HG03575 (cell line): ENCODE data around the gene TBC1D22B.
"Not testable (repeated sequence)": the region's sequence is repeated elsewhere in the genome, so short reads cannot be mapped to it uniquely, and the experiment has no call there.

Source experiments
- ATAC-seq: cut with Tn5 transposase; IDR thresholded peaks from one replicate; pipeline ENCODE4 v1.9.1; 2021; ENCODE audit not compliant: unreplicated experiment, insufficient number of reproducible peaks, low FRiP score; ENCODE audit errors: extremely low read depth

TBC1D22B gene

DNA sequence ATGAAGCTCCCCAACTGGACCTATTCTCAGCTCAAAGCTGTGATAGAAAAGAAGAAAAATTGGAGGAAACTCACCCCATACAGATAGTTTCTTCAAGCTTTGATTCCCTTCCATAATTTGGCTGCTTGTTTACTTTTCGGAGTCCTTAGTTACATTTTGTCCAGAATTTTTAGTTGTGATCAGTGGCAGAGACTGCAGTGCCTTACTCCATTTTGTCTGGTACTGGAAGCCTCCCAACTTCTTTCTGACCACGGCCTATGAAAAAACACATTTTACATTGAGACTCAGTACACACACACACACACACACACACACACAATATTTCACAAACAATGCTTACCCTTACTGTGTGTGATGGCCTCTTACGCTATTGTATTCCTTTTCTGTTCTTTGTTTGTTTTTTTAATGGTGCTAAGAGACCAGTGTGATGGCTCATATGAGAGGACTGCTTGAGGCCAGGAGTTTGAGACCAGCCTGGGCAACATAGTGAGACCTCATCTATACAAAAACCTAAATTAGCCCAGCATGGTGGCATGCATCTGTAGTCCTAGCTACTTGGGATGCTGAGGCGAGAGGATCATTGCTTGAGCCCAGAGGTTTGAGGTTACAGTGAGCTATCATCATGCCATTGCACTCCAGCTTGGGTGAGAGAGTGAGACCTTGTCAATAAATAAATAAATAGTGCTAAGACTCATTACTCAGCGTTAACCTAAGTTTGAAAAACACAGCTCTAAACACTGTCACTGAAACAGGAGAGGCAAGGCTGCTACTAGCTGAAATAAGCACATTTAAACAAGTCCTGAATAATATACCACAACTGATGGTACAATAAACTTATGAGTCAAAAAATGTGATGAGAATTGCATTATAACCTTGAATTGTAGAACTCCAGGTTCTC is 82.4 kb downstream of the TBC1D22B start:
- no peak for ATAC-seq

DNA sequence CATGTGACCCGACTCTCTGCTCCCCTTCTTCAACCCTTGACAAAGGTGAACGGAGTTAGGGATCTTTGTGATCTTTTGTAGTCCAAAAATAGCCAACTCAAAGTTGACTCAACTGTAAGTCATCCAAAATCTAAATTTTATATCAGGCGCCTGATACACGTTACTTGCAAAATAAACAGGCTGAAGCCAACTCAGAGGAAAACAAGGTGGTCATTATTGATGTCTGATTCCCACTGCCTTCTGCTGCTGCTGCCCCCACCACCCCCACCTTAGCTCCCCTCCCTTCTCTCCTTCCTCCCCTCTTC is 83.0 kb downstream of the TBC1D22B start:
- no peak for ATAC-seq

DNA sequence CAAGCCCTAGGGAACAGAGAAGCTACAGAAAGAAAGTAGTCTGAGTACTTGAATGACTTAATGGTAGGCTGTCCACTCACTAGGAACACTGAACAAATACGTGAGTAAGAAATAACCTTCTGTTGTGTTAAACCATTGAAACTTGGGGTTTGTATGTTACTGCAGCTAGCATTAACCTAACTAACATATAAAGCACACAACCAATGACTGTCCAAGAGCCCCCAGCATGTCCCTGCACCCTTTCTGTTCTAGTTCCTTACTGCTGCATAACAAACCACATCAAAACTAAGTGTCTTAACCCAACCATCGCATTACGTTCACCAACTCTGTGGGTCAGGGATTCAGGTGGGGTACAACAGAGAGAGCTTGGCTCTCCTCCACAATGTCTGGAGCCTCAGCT is 85.7 kb downstream of the TBC1D22B start:
- no peak for ATAC-seq

GRCh38 chr6:37344308-37344707 is 86.7 kb downstream of the TBC1D22B start:
- ATAC-seq = no peak

GRCh38 chr6:37345804-37346203 is 88.2 kb downstream of the TBC1D22B start:
- ATAC-seq = not testable (repeated sequence)

DNA sequence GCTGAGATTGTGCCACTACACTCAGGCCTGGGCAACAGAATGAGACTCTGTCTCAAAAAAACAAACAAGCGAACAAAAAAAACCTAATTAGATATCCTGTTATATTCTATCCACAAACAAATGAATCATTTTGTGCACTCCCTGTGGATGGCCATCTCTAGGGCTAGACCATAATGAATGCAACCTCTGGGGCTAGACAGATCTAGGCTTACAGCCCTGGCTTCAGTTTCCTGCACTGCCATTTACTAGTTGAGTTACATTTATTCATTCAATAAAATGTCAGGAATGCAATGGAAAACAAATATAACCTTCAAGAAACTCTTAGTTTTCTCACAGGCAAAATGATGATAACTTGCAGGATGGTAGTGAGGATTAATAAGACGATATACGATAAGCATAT is 89.6 kb downstream of the TBC1D22B start:
- ATAC-seq = no peak

- ATAC-seq = no peak
These were observed 90.1 kb downstream of the TBC1D22B start for GRCh38 chr6:37347670-37348111.

- ATAC-seq = no peak
These were observed 93.5 kb downstream of the TBC1D22B start for GRCh38 chr6:37351027-37351426.

DNA sequence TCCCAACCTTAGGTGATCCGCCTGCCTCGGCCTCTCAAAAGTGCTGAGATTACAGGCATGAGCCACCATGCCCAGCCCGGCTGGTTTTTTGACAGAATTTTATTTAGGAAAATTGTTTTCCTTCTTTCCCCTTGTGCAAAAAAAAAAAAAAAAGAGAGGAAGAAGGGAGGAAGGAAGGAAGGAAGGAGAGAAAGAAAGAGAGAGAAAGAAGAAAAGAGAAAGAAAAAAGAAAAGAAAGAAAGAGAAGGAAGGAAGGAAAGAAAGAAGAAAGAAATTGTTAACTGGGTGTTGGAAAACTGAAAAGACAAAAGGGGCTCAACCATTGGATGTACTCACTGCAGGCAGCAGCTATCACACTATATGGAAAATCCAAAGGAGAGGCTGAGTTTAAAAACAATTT is 94.8 kb downstream of the TBC1D22B start:
- ATAC-seq = no peak

GRCh38 chr6:37353761-37354525 is 96.4 kb downstream of the TBC1D22B start, which contains the start of gene RNF8:
Gene RNF8, plus strand, starts transcription at chr6:37353983. Its CDS starts 182 bp downstream, at chr6:37354165.
- ATAC-seq = no peak

DNA sequence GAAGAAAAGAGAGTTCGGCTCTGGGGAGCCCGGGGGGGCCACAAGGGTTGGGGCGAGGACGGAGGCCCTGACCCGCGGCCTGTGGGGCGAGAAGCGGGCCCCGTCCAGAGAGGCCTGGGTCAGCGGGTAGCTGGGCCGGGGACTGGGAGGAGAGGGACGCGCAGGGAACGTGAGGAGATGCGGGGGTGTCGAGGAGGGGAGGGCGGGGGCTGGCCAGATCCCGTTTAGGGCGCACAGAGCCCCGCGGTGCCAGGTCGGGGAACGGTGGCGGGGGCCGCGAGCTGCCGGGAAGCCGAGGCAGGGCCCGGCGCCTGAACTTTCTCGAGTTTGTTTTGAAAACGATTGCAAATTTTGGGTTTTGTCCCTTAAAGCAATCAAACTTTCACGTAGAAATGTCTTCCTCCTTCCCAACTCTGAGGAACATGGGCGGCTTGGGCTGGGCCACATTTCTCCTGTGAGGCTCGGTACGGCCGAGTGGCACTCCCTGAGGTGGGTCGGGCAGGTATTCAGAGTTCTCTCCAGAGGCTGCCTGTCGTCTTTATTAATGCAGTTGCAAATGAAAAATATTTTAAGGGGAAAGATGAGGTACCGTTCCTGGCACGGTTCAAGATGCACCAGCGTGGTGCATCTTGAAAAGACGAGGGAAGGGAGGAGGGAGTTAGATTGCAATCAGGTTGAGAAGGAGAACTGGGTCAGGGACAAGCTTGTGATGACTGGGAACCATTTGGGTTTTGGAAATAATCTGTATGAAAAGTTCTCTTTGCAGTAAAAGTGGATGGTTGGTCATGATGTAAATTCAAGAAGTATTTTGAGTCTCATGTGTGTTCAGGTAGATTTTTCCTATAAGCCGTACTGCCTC is 97.2 kb downstream of the TBC1D22B start:
- no peak for ATAC-seq

DNA sequence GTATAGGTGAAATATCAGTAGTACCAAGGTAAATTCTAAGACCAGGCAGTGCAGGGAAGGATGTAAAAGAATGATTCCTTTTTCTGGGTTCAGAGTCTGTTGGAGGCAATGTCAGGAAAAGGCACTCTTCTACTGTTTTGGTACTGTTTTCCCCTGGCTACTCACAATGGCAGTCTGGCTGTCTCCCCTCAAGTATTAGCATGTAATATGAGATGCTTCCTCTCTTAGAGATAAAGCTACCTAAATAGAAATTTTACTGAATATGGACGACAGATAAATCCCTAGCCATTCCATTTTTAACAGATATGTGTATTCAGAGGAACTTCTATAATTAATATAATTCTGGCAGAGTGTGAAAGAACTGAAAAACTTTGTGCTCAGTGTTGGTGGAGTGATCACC is 99.7 kb downstream of the TBC1D22B start:
- ATAC-seq = no peak

GRCh38 chr6:37357860-37358259 is 100.3 kb downstream of the TBC1D22B start:
- ATAC-seq = no peak

- ATAC-seq = no peak
These were observed 101.5 kb downstream of the TBC1D22B start for GRCh38 chr6:37359039-37359438.

DNA sequence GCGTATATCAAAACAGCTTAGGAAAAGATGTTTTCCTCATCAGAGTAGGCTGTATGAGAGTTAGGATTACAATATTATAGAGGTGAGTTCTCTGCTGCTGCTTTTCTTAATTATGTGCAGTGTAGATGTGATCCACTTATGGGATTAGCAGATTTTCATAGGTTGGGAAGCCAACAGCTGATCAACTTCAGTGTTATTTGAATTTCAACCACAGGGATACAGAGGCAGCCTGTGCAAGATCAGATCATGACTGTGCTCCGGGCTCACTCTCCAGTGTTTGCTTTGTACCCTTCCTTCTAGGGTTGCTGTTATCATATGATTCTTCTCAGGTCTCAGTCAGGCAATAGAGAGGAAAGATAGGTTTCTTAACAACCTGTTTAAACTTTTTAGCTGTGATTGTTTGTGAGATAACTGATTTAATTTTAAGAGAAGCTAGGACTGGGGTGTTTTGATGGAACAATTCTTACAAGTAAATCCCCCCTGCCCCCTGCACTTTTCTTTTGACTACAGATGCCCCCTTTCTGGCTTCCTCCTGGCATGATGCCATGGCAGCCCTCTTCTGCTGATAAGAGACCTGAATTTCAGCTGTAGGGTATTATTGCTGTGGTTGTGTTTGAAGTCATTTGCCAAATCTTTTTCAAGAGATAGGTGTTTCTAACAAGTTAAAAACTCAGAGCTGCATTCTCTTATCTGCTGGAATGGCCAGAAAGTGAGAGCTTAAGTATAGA is 104.7 kb downstream of the TBC1D22B start:
- no peak for ATAC-seq

- no peak for ATAC-seq
These were observed 108.2 kb downstream of the TBC1D22B start for GRCh38 chr6:37365791-37366190.

- ATAC-seq = no peak
These were observed 109.3 kb downstream of the TBC1D22B start for GRCh38 chr6:37366910-37367309.

DNA sequence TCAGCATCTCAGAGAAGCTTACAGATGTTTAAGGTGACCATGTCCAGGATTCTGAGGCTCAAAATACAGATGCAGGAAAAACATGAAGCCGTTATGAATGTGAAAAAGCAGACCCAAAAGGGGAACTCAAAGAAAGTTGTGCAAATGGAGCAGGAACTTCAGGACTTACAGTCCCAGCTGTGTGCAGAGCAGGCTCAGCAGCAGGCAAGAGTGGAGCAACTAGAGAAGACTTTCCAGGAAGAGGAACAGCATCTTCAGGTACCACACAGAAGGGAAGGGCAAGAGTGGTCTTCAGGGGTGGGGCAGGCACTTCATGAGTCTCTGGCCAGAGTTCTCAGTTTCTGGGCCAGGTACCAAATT is 111.4 kb downstream of the TBC1D22B start:
- no peak for ATAC-seq
